Activated naive CD4-positive, alpha-beta T cell treated with anti-CD3 and anti-CD28 coated beads, Interleukin-2, amount 50 U/mL, for 16 hours (primary cell): ENCODE measurements around the gene CDK14.
"Not testable (repeated sequence)": the region's sequence is repeated elsewhere in the genome, so short reads cannot be mapped to it uniquely, and the experiment has no call there.

Source experiments
- DNase-seq: peaks from one replicate; pipeline ENCODE4 v3.0.0-alpha.2; 2020

CDK14 gene

GRCh38 chr7:90764848-90765570 is 168.9 kb downstream of the CDK14 start:
- DNase-seq: no peak

GRCh38 chr7:90766814-90767564 is 170.9 kb downstream of the CDK14 start:
- DNase-seq: no peak

GRCh38 chr7:90768301-90768700 is 172.2 kb downstream of the CDK14 start:
- DNase-seq: no peak

GRCh38 chr7:90769036-90769435 is 172.9 kb downstream of the CDK14 start:
- DNase-seq: no peak

GRCh38 chr7:90769566-90769965 is 173.4 kb downstream of the CDK14 start:
- DNase-seq: not testable (repeated sequence)

GRCh38 chr7:90771281-90771680 is 175.2 kb downstream of the CDK14 start:
- no peak for DNase-seq

- DNase-seq: no peak
These were observed 176.3 kb downstream of the CDK14 start for GRCh38 chr7:90772410-90772809.

GRCh38 chr7:90773269-90773668 is 177.1 kb downstream of the CDK14 start:
- no peak for DNase-seq

GRCh38 chr7:90774706-90775105 is 178.6 kb downstream of the CDK14 start:
- DNase-seq: no peak

- no peak for DNase-seq
These were observed 179.4 kb downstream of the CDK14 start for GRCh38 chr7:90775383-90775965.

GRCh38 chr7:90777041-90777440 is 180.9 kb downstream of the CDK14 start:
- DNase-seq: no peak

- no peak for DNase-seq
These were observed 181.3 kb downstream of the CDK14 start for GRCh38 chr7:90777465-90777864.

GRCh38 chr7:90777886-90778285 is 181.8 kb downstream of the CDK14 start:
- no peak for DNase-seq

- no peak for DNase-seq
These were observed 191.9 kb downstream of the CDK14 start for GRCh38 chr7:90788052-90788451.

GRCh38 chr7:90789736-90790306 is 193.7 kb downstream of the CDK14 start:
- DNase-seq: no peak

- DNase-seq: no peak
These were observed 195.5 kb downstream of the CDK14 start for GRCh38 chr7:90791596-90791995.

GRCh38 chr7:90792301-90792700 is 196.2 kb downstream of the CDK14 start:
- no peak for DNase-seq

- DNase-seq: not testable (repeated sequence)
These were observed 198.1 kb downstream of the CDK14 start for GRCh38 chr7:90794234-90794633.

GRCh38 chr7:90797596-90797995 is 201.5 kb downstream of the CDK14 start:
- no peak for DNase-seq

- no peak for DNase-seq
These were observed 208.2 kb downstream of the CDK14 start for GRCh38 chr7:90804370-90804769.

GRCh38 chr7:90815552-90815951 is 219.4 kb downstream of the CDK14 start:
- not testable (repeated sequence) for DNase-seq

GRCh38 chr7:90816511-90817142 is 220.5 kb downstream of the CDK14 start:
- no peak for DNase-seq

GRCh38 chr7:90817151-90817550 is 221.0 kb downstream of the CDK14 start:
- no peak for DNase-seq
